ENCODE measurements around the gene SORL1. TPM values are rescaled to one million over a fixed set of nuclear protein-coding genes. Genes with fewer than 3 reads are reported as not detected.
"Not testable (repeated sequence)": the region's sequence is repeated elsewhere in the genome, so short reads cannot be mapped to it uniquely, and the experiment has no call there.

The SORL1 gene
- total RNA-seq, 1 donor from 2014 or later, result 39.0 TPM

GRCh38 chr11:121478895-121479697, 27.0 kb downstream of the SORL1 start:
- Mint-ChIP-seq H3K9me3 (no peaks in the 10 kb centered on the region), H3K4me1 (ENCODE audit: unreplicated experiment) (peaks cover 33% of the 10 kb centered on the region), H3K27ac (peak overlapping the region; percentile 94), H3K36me3 (no peaks in the 10 kb centered on the region), H3K4me3 (peak overlapping the region; percentile 49), H3K27me3 (no peaks in the 10 kb centered on the region)
- no peak for TF ChIP-seq CTCF (conservative IDR thresholded peaks at IDR 0.05)
- no peak for DNase-seq (ENCODE audit: extremely low spot score, unreplicated experiment)

GRCh38 chr11:121479698-121480238, 27.7 kb downstream of the SORL1 start:
- no peaks in the 10 kb centered on the region for H3K9me3 Mint-ChIP-seq
- peak overlapping the region; percentile 94 for H3K27ac Mint-ChIP-seq
- H3K36me3 Mint-ChIP-seq, result no peaks in the 10 kb centered on the region
- H3K27me3 Mint-ChIP-seq, result no peaks in the 10 kb centered on the region
- H3K4me3 Mint-ChIP-seq, result peak overlapping the region; percentile 49
- no peak for DNase-seq (ENCODE audit: extremely low spot score, unreplicated experiment)
- peaks cover 37% of the 10 kb centered on the region for H3K4me1 Mint-ChIP-seq (ENCODE audit: unreplicated experiment)
- TF ChIP-seq CTCF (conservative IDR thresholded peaks at IDR 0.05), result no peak

- not testable (repeated sequence) for H3K36me3 Mint-ChIP-seq; H3K27me3 Mint-ChIP-seq; DNase-seq (ENCODE audit: extremely low spot score, unreplicated experiment); H3K9me3 Mint-ChIP-seq
- peak overlapping the region; percentile 12 for H3K4me3 Mint-ChIP-seq
- peaks cover 37% of the 10 kb centered on the region for H3K4me1 Mint-ChIP-seq (ENCODE audit: unreplicated experiment)
- H3K27ac Mint-ChIP-seq, result peak overlapping the region; percentile 73
These were observed 29.5 kb downstream of the SORL1 start for GRCh38 chr11:121481484-121482230.

- no peak for DNase-seq (ENCODE audit: extremely low spot score, unreplicated experiment)
- peaks cover 37% of the 10 kb centered on the region for H3K4me1 Mint-ChIP-seq (ENCODE audit: unreplicated experiment)
- H3K36me3 Mint-ChIP-seq, result peaks cover 14% of the 10 kb centered on the region
- no peaks in the 10 kb centered on the region for H3K27me3 Mint-ChIP-seq
- H3K9me3 Mint-ChIP-seq, result no peaks in the 10 kb centered on the region
- peak overlapping the region; percentile 12 for H3K4me3 Mint-ChIP-seq
- no peak for TF ChIP-seq CTCF (conservative IDR thresholded peaks at IDR 0.05)
- peak overlapping the region; percentile 73 for H3K27ac Mint-ChIP-seq
These were observed 30.4 kb downstream of the SORL1 start for GRCh38 chr11:121482231-121483129.

GRCh38 chr11:121483805-121484480, 31.8 kb downstream of the SORL1 start:
- no peak for TF ChIP-seq CTCF (conservative IDR thresholded peaks at IDR 0.05)
- peaks cover 5% of the 10 kb centered on the region for H3K9me3 Mint-ChIP-seq
- H3K27ac Mint-ChIP-seq, result no peak overlapping the region
- no peaks in the 10 kb centered on the region for H3K27me3 Mint-ChIP-seq
- peaks cover 33% of the 10 kb centered on the region for H3K4me1 Mint-ChIP-seq (ENCODE audit: unreplicated experiment)
- peaks cover 21% of the 10 kb centered on the region for H3K36me3 Mint-ChIP-seq
- no peak for DNase-seq (ENCODE audit: extremely low spot score, unreplicated experiment)
- H3K4me3 Mint-ChIP-seq, result no peak overlapping the region
